ENCODE data around the gene MYO1E. TPM values are rescaled to one million over a fixed set of nuclear protein-coding genes. Genes with fewer than 3 reads are reported as not detected.

The MYO1E gene
- total RNA-seq, 1 donor from 2014 or later: 29.9 TPM

GRCh38 chr15:59224474-59224873 lies 148.2 kb downstream of the MYO1E start:
- peak; percentile 58 for DNase-seq
- ATAC-seq (ENCODE audit: poor library complexity): no peak
- intact Hi-C loops (cut with DNase I): no loop called here

- peak; percentile 45 for ATAC-seq (ENCODE audit: poor library complexity)
Observed at GRCh38 chr15:59223736-59224135, 148.9 kb downstream of the MYO1E start.

GRCh38 chr15:59222906-59223550 lies 149.6 kb downstream of the MYO1E start:
- intact Hi-C loops (cut with DNase I): no loop called here
- DNase-seq (no peak), ATAC-seq (ENCODE audit: poor library complexity) (peak; percentile 31)

More at GRCh38 chr15:59223736-59224135, 148.9 kb downstream of the MYO1E start:
- intact Hi-C loops (cut with DNase I): no loop called here
- no peak for DNase-seq

DNA sequence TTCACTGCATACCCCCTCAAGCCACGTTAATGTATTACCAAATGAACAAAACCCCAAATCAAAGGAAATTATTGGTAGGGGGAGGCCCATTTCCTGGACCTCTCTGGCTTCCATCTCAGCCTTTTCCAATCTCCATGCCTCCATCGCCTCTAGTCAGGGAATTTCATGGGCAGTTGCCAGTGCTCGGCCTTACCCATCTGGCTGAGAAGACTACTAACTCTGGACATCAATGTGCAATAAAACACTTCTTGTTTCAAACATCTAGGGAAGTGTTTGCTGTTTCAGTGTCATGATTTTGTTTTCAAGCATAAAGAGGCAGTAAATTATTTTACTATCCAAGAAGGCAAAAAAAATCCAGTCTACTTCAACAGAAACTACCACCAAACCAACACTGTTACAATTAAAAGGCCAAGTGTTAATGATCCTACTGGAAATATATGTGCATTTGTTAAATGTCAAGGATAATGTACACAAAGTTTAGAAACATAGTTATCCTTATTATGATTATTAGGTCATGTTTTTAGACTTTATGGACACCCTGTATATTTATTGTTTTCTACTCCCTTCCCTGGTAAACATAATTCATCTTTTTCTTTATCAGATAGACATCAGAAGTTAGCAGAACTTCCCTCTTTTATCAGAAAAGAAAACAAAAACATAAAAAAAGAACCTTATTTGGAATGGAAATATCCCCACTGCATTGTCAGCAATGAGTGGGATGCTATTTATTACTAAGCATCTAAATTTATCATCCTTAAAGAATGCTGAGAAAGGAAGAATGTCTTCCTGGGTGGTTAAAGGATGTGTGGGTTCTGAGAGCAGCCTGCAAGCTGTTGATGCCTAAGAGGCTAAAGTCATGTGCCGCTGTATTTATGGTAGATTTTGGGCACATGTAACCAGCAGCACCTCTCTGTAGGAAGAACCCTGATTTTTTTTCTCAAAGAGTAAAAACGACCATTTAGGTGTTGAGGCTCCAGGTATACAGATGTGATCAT lies 150.9 kb downstream of the MYO1E start:
- intact Hi-C loops (cut with DNase I): no loop called here
- DNase-seq (no peak), ATAC-seq (ENCODE audit: poor library complexity) (no peak)

GRCh38 chr15:59218710-59219109 lies 154.0 kb downstream of the MYO1E start:
- intact Hi-C loops (cut with DNase I): no loop called here
- DNase-seq: no peak
- ATAC-seq (ENCODE audit: poor library complexity): no peak

DNA sequence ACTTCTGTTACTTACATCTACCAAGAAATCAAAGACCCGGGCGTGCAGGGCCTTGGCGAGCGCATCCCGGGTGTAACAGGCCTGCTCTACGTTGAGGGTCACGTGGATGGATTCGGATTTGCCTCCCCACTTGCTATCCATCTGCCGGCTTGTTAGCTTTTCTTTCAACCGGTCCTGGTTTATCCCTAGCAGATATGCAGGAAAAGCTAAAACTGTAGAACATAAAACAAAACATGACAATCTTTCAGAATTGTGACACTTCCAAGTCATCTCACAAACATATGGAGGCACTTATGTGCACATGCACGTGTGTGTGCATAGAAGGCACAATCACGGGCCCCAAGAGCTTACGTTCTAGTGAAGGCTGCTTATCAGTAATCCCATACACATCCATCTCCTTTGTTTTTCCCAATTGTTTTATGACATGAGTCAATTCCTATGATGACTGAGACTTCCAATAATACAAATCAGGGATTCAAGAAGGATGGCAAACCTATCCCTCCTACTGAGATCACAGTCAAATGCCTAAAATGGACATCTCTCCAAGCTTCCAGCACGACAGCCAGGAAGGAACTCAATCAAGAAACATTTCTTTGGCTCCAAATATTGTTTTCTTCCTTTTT lies 154.7 kb downstream of the MYO1E start:
- ATAC-seq (ENCODE audit: poor library complexity) (no peak), DNase-seq (no peak)
- intact Hi-C loops (cut with DNase I): no loop called here

- no peak for ATAC-seq (ENCODE audit: poor library complexity)
- DNase-seq: no peak
- intact Hi-C loops (cut with DNase I): no loop called here
Observed at GRCh38 chr15:59216911-59217310, 155.8 kb downstream of the MYO1E start.

DNA sequence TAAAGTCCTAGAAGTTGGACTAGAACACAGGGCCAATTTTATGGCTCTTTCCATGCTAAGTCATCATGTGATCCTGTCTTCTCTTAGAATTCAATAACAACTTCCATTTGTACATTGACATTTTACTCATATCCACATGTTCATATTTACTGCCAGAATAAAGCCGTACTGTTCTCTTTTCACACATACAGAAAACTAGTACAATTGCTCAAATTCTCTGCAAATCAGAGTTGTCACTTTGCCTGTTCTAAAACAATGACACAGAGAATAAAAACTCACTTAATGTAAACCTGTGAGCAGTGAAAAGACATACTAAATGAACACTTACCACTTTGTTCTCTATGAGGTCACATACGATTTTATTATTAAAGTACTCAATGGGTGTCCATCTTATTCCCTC lies 162.5 kb downstream of the MYO1E start:
- no peak for ATAC-seq (ENCODE audit: poor library complexity)
- intact Hi-C loops (cut with DNase I): no loop called here

DNA sequence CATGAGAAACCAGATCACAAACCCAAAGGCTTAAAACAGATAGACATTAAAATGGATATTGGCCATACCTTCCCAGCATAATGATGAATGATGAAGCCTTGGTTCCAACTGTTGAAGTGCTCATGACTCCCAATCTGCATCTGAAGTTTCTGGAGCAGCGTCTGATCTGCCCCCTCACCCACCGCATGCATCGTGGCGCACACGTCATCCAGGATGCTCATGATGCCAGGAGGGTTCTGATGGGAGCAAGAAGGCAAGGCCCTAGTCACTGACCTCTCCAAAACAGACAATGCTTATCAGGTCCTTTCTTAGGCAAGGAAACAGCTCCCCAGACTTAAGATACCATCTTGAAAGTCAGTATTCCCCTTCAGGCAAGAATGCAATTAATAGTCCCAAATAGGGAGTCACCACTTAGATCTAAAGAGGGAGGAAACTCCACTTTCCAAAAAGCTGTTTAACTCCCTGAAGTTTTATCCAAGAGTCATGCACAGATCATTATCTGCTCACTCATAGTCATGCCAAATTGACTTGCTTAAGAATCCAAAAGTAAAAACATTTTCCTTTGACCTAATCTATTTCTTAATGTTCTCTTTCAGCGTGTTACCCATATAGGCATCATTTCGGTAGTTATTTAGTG lies 163.9 kb downstream of the MYO1E start:
- DNase-seq (no peak), ATAC-seq (ENCODE audit: poor library complexity) (no peak)
- intact Hi-C loops (cut with DNase I): no loop called here

More for the DNA sequence above, 162.5 kb downstream of the MYO1E start:
- no peak for DNase-seq

- ATAC-seq (ENCODE audit: poor library complexity): no peak
- intact Hi-C loops (cut with DNase I): no loop called here
- no peak for DNase-seq
Observed at GRCh38 chr15:59206623-59207183, 166.0 kb downstream of the MYO1E start, which contains the start of gene LDHAL6B. Gene LDHAL6B, plus strand, starts transcription at chr15:59206843. Its CDS starts 98 bp downstream, at chr15:59206941.

GRCh38 chr15:59205839-59206622 lies 166.6 kb downstream of the MYO1E start:
- no peak for ATAC-seq (ENCODE audit: poor library complexity)
- intact Hi-C loops (cut with DNase I): no loop called here
- no peak for DNase-seq

DNA sequence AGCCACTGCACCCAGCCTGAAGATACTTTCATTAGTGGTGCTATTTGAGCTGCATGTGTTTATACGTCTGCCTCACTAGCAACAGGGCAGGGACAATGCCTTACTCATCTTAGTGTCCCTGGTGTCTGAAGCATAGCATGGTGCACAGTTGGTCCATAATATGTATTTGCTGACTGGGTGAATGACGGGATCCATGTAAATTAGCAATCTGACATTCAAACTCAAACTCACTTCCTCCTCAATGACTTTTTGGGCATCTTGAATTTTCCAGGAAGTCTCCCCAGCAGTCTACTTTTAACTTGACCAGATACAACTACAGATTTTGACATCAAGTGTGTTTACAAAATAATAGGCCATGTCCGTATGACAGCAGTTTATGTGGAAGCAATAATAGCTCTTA lies 169.0 kb downstream of the MYO1E start:
- DNase-seq: no peak
- no peak for ATAC-seq (ENCODE audit: poor library complexity)
- intact Hi-C loops (cut with DNase I): no loop called here

- intact Hi-C loops (cut with DNase I): no loop called here
- ATAC-seq (ENCODE audit: poor library complexity) (no peak), DNase-seq (no peak)
Observed at GRCh38 chr15:59203008-59203407, 169.7 kb downstream of the MYO1E start.

- no peak for ATAC-seq (ENCODE audit: poor library complexity)
- intact Hi-C loops (cut with DNase I): no loop called here
- no peak for DNase-seq
Observed at GRCh38 chr15:59200560-59200959, 172.1 kb downstream of the MYO1E start.

DNA sequence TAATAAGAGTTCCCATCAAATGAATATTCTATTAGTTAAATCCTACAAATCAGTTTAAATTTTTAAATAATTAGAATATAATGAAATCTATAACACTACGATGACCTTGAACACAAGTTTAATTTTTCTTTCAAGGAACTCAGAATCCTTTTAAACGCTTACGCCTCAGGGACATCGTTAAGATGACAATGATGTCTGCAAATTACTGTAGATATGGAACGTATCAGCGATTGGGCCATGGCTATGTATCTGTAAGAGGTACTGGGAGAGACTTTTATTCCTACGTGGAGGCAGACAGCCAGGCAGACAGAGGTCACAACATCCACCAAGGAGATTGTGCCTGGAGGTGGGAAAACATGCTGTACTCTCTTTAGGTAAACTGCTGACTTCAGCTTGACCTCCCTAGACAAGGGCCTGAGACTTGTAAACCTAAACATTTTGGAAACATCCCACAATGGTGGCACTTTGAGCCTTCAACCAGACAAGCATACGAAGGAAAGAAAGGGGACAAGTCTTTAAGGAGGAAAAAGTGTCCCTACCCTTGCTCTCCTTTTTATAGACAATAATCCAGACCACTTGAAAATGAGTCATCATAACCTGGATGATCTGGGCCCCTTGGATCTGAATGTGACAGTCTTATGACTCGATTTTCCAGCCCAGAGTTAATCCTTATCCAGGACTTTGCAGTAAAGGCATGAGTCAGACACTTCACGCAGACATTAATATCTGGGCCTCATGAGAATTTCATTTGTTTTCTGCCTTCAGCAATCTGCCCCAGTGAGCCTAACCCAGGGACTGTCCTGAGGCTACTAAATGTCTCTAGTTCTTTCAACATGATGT lies 172.8 kb downstream of the MYO1E start:
- intact Hi-C loops (cut with DNase I): no loop called here
- no peak for ATAC-seq (ENCODE audit: poor library complexity)

DNA sequence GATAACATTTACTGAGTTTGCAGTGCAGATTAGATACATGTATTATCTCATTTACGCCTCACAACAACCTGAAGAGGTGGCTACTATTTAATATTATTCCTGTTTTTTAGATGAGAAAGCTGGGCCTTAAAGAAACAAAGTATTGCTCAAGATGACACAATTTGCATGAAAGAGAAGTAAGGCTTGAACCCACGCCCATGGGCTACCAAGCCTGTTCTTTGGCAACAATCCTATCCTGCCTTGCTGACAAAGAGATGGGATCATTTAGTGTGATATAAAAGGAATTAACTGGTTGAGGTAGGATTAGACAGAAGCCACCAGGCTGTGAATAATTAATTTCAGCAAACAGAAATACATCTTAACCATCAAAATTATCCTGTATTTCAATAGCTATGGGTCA lies 175.2 kb downstream of the MYO1E start:
- intact Hi-C loops (cut with DNase I): no loop called here
- DNase-seq (no peak), ATAC-seq (ENCODE audit: poor library complexity) (no peak)

More for the DNA sequence above, 172.8 kb downstream of the MYO1E start:
- no peak for DNase-seq

GRCh38 chr15:59196416-59196815 lies 176.3 kb downstream of the MYO1E start:
- intact Hi-C loops (cut with DNase I): no loop called here
- DNase-seq (no peak), ATAC-seq (ENCODE audit: poor library complexity) (no peak)
